ENCODE measurements around the gene PCCA. TPM values are rescaled to one million over a fixed set of nuclear protein-coding genes. Genes with fewer than 3 reads are reported as not detected.

The PCCA gene
- total and polyA plus RNA-seq, 2 experiments from 2014 or later, result 41.9 to 46.6 TPM

DNA sequence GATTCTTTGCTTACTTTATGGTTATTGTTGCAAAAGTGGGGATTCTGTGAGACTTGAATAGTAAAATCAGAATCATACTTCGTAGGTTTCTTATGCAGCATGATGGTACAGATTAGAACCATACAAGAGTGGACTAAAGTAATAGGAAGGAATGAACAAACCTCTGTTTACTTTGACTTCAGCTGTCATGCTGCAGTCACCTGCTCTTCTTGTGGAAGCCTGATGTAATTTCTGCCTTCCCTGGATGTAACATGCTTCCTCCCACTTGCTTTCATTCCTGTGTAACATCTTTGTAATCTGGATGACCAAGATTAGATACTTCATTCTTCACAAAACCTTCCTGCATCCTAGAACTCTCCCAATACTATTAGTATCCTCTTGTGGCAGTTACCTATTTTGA is 235.0 kb downstream of the PCCA start:
- no peak overlapping the region for H3K27ac ChIP-seq (ENCODE audit: low read depth)
- no peak overlapping the region for H3K4me3 ChIP-seq
- H3K4me1 Mint-ChIP-seq, result no peaks in the 10 kb centered on the region
- no peaks in the 10 kb centered on the region for H3K4me1 ChIP-seq (ENCODE audit: insufficient read depth)
- no peaks in the 10 kb centered on the region for H4K20me1 ChIP-seq (replicated peaks; ENCODE audit: insufficient read depth)
- H3K27ac Mint-ChIP-seq, result no peak overlapping the region
- no peak overlapping the region for H2AFZ ChIP-seq
- no peaks in the 10 kb centered on the region for H3F3A ChIP-seq (replicated peaks; ENCODE audit: low read depth)
- peaks cover 9% of the 10 kb centered on the region for H3K36me3 Mint-ChIP-seq (ENCODE audit: low read depth)
- ATAC-seq (no peak), DNase-seq (ENCODE audit: low spot score) (no peak)
- no peaks in the 10 kb centered on the region for H3K36me3 ChIP-seq (ENCODE audit: insufficient read depth)
- H3K27me3 Mint-ChIP-seq (ENCODE audit: insufficient read depth, low read depth, poor library complexity), result no peaks in the 10 kb centered on the region
- H3K9me3 Mint-ChIP-seq, result peaks cover 5% of the 10 kb centered on the region; the same call in 2 of the 3 replicates
- H3K79me2 ChIP-seq (replicated peaks; ENCODE audit: insufficient read depth), result no peaks in the 10 kb centered on the region
- TF ChIP-seq JUNB (IDR thresholded peaks at IDR 0.05; ENCODE audit: unreplicated experiment), result no peak
- TF ChIP-seq CREB1 (CRISPR knock-in tag; IDR thresholded peaks at IDR 0.05; ENCODE audit: low read depth), result no peak
- no peak for TF ChIP-seq EZH2phosphoT487 (IDR thresholded peaks at IDR 0.05; ENCODE audit: unreplicated experiment)
- TF ChIP-seq, protein P1, sequence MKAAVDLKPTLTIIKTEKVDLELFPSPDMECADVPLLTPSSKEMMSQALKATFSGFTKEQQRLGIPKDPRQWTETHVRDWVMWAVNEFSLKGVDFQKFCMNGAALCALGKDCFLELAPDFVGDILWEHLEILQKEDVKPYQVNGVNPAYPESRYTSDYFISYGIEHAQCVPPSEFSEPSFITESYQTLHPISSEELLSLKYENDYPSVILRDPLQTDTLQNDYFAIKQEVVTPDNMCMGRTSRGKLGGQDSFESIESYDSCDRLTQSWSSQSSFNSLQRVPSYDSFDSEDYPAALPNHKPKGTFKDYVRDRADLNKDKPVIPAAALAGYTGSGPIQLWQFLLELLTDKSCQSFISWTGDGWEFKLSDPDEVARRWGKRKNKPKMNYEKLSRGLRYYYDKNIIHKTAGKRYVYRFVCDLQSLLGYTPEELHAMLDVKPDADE (IDR thresholded peaks at IDR 0.05), result no peak
- no peak for TF ChIP-seq POLR2AphosphoS5 (IDR thresholded peaks at IDR 0.05; ENCODE audit: low read depth)
- no peak for TF ChIP-seq ZNF331 (CRISPR knock-in tag; IDR thresholded peaks at IDR 0.05; ENCODE audit: low read depth)
- TF ChIP-seq, protein P2, sequence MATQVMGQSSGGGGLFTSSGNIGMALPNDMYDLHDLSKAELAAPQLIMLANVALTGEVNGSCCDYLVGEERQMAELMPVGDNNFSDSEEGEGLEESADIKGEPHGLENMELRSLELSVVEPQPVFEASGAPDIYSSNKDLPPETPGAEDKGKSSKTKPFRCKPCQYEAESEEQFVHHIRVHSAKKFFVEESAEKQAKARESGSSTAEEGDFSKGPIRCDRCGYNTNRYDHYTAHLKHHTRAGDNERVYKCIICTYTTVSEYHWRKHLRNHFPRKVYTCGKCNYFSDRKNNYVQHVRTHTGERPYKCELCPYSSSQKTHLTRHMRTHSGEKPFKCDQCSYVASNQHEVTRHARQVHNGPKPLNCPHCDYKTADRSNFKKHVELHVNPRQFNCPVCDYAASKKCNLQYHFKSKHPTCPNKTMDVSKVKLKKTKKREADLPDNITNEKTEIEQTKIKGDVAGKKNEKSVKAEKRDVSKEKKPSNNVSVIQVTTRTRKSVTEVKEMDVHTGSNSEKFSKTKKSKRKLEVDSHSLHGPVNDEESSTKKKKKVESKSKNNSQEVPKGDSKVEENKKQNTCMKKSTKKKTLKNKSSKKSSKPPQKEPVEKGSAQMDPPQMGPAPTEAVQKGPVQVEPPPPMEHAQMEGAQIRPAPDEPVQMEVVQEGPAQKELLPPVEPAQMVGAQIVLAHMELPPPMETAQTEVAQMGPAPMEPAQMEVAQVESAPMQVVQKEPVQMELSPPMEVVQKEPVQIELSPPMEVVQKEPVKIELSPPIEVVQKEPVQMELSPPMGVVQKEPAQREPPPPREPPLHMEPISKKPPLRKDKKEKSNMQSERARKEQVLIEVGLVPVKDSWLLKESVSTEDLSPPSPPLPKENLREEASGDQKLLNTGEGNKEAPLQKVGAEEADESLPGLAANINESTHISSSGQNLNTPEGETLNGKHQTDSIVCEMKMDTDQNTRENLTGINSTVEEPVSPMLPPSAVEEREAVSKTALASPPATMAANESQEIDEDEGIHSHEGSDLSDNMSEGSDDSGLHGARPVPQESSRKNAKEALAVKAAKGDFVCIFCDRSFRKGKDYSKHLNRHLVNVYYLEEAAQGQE (IDR thresholded peaks at IDR 0.05; ENCODE audit: unreplicated experiment), result no peak
- H3K27me3 ChIP-seq (ENCODE audit: insufficient read depth), result no peaks in the 10 kb centered on the region
- H3K4me3 Mint-ChIP-seq, result no peak overlapping the region
- no peaks in the 10 kb centered on the region for H3K9me2 ChIP-seq (ENCODE audit: insufficient read depth)
- no peak overlapping the region for H3K4me2 ChIP-seq

DNA sequence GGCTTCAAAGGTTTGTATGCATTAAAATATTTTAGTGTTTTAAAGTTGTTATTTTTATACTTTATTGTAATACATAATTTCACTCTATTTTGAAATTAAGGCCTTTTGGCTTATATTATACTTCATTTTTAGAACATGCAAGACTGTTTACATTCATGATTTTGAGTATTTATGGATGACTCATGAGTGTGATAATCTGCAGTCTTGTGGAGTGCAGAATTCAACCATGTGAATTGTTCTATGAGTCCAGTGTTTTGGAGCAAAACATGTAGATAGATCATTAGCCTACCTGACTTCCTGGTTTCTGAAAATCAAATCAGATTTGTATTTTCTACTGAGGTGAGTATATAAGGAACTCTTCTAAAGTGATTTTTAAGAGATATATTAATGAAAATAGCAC is 241.8 kb downstream of the PCCA start:
- H4K20me1 ChIP-seq (replicated peaks; ENCODE audit: insufficient read depth), result no peaks in the 10 kb centered on the region
- H3K9me2 ChIP-seq (ENCODE audit: insufficient read depth), result no peaks in the 10 kb centered on the region
- no peak for DNase-seq (ENCODE audit: low spot score)
- peaks cover 26% of the 10 kb centered on the region; the same call in 2 of the 3 replicates for H3K36me3 Mint-ChIP-seq (ENCODE audit: low read depth)
- H3K4me3 Mint-ChIP-seq, result no peak overlapping the region
- H3K27me3 Mint-ChIP-seq (ENCODE audit: insufficient read depth, low read depth, poor library complexity), result no peaks in the 10 kb centered on the region
- H3K4me3 ChIP-seq, result no peak overlapping the region
- H3K36me3 ChIP-seq (ENCODE audit: insufficient read depth), result no peaks in the 10 kb centered on the region
- no peak overlapping the region for H3K27ac ChIP-seq (ENCODE audit: low read depth)
- no peaks in the 10 kb centered on the region for H3K4me1 ChIP-seq (ENCODE audit: insufficient read depth)
- H2AFZ ChIP-seq, result no peak overlapping the region
- H3K27me3 ChIP-seq (ENCODE audit: insufficient read depth), result no peaks in the 10 kb centered on the region
- H3K9me3 Mint-ChIP-seq, result peaks cover 3% of the 10 kb centered on the region; the same call in 2 of the 3 replicates
- no peaks in the 10 kb centered on the region for H3K79me2 ChIP-seq (replicated peaks; ENCODE audit: insufficient read depth)
- ATAC-seq, result no peak
- no peak overlapping the region for H3K27ac Mint-ChIP-seq
- H3F3A ChIP-seq (replicated peaks; ENCODE audit: low read depth), result no peaks in the 10 kb centered on the region
- H3K4me1 Mint-ChIP-seq, result no peaks in the 10 kb centered on the region
- H3K4me2 ChIP-seq, result no peak overlapping the region
- TF ChIP-seq, protein P3, sequence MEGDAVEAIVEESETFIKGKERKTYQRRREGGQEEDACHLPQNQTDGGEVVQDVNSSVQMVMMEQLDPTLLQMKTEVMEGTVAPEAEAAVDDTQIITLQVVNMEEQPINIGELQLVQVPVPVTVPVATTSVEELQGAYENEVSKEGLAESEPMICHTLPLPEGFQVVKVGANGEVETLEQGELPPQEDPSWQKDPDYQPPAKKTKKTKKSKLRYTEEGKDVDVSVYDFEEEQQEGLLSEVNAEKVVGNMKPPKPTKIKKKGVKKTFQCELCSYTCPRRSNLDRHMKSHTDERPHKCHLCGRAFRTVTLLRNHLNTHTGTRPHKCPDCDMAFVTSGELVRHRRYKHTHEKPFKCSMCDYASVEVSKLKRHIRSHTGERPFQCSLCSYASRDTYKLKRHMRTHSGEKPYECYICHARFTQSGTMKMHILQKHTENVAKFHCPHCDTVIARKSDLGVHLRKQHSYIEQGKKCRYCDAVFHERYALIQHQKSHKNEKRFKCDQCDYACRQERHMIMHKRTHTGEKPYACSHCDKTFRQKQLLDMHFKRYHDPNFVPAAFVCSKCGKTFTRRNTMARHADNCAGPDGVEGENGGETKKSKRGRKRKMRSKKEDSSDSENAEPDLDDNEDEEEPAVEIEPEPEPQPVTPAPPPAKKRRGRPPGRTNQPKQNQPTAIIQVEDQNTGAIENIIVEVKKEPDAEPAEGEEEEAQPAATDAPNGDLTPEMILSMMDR (conservative IDR thresholded peaks at IDR 0.05; ENCODE audit: low read depth in 2 of 2), result no peak
- TF ChIP-seq EZH2phosphoT487 (IDR thresholded peaks at IDR 0.05; ENCODE audit: unreplicated experiment) (no peak), POLR2AphosphoS5 (IDR thresholded peaks at IDR 0.05; ENCODE audit: low read depth) (no peak), CREB1 (CRISPR knock-in tag; IDR thresholded peaks at IDR 0.05; ENCODE audit: low read depth) (no peak), ZNF331 (CRISPR knock-in tag; IDR thresholded peaks at IDR 0.05; ENCODE audit: low read depth) (no peak)
- TF ChIP-seq, protein P4, sequence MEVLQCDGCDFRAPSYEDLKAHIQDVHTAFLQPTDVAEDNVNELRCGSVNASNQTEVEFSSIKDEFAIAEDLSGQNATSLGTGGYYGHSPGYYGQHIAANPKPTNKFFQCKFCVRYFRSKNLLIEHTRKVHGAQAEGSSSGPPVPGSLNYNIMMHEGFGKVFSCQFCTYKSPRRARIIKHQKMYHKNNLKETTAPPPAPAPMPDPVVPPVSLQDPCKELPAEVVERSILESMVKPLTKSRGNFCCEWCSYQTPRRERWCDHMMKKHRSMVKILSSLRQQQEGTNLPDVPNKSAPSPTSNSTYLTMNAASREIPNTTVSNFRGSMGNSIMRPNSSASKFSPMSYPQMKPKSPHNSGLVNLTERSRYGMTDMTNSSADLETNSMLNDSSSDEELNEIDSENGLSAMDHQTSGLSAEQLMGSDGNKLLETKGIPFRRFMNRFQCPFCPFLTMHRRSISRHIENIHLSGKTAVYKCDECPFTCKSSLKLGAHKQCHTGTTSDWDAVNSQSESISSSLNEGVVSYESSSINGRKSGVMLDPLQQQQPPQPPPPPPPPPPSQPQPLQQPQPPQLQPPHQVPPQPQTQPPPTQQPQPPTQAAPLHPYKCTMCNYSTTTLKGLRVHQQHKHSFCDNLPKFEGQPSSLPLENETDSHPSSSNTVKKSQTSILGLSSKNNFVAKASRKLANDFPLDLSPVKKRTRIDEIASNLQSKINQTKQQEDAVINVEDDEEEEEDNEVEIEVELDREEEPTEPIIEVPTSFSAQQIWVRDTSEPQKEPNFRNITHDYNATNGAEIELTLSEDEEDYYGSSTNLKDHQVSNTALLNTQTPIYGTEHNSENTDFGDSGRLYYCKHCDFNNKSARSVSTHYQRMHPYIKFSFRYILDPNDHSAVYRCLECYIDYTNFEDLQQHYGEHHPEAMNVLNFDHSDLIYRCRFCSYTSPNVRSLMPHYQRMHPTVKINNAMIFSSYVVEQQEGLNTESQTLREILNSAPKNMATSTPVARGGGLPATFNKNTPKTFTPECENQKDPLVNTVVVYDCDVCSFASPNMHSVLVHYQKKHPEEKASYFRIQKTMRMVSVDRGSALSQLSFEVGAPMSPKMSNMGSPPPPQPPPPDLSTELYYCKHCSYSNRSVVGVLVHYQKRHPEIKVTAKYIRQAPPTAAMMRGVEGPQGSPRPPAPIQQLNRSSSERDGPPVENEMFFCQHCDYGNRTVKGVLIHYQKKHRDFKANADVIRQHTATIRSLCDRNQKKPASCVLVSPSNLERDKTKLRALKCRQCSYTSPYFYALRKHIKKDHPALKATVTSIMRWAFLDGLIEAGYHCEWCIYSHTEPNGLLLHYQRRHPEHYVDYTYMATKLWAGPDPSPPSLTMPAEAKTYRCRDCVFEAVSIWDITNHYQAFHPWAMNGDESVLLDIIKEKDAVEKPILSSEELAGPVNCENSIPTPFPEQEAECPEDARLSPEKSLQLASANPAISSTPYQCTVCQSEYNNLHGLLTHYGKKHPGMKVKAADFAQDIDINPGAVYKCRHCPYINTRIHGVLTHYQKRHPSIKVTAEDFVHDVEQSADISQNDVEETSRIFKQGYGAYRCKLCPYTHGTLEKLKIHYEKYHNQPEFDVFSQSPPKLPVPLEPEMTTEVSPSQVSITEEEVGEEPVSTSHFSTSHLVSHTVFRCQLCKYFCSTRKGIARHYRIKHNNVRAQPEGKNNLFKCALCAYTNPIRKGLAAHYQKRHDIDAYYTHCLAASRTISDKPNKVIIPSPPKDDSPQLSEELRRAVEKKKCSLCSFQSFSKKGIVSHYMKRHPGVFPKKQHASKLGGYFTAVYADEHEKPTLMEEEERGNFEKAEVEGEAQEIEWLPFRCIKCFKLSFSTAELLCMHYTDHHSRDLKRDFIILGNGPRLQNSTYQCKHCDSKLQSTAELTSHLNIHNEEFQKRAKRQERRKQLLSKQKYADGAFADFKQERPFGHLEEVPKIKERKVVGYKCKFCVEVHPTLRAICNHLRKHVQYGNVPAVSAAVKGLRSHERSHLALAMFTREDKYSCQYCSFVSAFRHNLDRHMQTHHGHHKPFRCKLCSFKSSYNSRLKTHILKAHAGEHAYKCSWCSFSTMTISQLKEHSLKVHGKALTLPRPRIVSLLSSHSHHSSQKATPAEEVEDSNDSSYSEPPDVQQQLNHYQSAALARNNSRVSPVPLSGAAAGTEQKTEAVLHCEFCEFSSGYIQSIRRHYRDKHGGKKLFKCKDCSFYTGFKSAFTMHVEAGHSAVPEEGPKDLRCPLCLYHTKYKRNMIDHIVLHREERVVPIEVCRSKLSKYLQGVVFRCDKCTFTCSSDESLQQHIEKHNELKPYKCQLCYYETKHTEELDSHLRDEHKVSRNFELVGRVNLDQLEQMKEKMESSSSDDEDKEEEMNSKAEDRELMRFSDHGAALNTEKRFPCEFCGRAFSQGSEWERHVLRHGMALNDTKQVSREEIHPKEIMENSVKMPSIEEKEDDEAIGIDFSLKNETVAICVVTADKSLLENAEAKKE (CRISPR knock-in tag; IDR thresholded peaks at IDR 0.05), result no peak

Data from GM23338 (cell line).